ENCODE results near the gene CFDP1. TPM values are rescaled to one million over a fixed set of nuclear protein-coding genes. Genes with fewer than 3 reads are reported as not detected.

The CFDP1 gene
- polyA plus RNA-seq, 1 donor (not counting 4 experiments of a cell fraction or from before 2014, with no cell fraction given) = 42.1 TPM

- dilution Hi-C loops (cut with MboI; ENCODE audit: extremely low pct_ligation_motif_present, low sequenced_read_pairs) = no loop called here
- H3K79me2 ChIP-seq (ENCODE audit: control insufficient read depth, insufficient read depth, low read length) = no peaks in the 10 kb centered on the region
- no peaks in the 10 kb centered on the region for H3K4me1 ChIP-seq (ENCODE audit: control insufficient read depth, extremely low read depth, insufficient read depth, low read length)
- TF ChIP-seq EZH2 (IDR thresholded peaks at IDR 0.05; ENCODE audit: low read length) = no peak
- no peak for TF ChIP-seq CTCF (optimal IDR thresholded peaks at IDR 0.05 in 1 of 3, IDR thresholded peaks at IDR 0.05 in 1 of 3, conservative IDR thresholded peaks at IDR 0.05 in 1 of 3; ENCODE audit: extremely low read depth in 1 of 3, insufficient read depth in 2 of 3, low read length in 3 of 3)
- DNase-seq (ENCODE audit: low read depth, low spot score) = no peak
- no peaks in the 10 kb centered on the region for H3K27me3 ChIP-seq (ENCODE audit: control insufficient read depth, extremely low read depth, insufficient read depth, low read length)
- no peak for FAIRE-seq
- H3K9me1 ChIP-seq (ENCODE audit: control insufficient read depth, extremely low read depth, insufficient read depth, low read length) = no peaks in the 10 kb centered on the region
- no peak overlapping the region for H3K9ac ChIP-seq (ENCODE audit: control insufficient read depth, extremely low read depth, insufficient read depth, low read length)
- H3K27ac ChIP-seq (ENCODE audit: control insufficient read depth, insufficient read depth, low read length) = no peak overlapping the region
- no peak overlapping the region for H3K4me3 ChIP-seq (ENCODE audit: control insufficient read depth in 2 of 3, extremely low read depth in 1 of 3, insufficient read depth in 2 of 3, low read depth in 1 of 3, low read length in 3 of 3)
- no peaks in the 10 kb centered on the region for H4K20me1 ChIP-seq (ENCODE audit: control insufficient read depth, extremely low read depth, insufficient read depth, low read length)
- no peaks in the 10 kb centered on the region for H3K9me3 ChIP-seq (ENCODE audit: control insufficient read depth, low read depth, low read length)
- peaks cover 14 to 19% of the 10 kb centered on the region in 2 experiments for H3K36me3 ChIP-seq (ENCODE audit: control insufficient read depth in 2 of 2, extremely low read depth in 1 of 2, insufficient read depth in 2 of 2, low read length in 2 of 2)
- H3K4me2 ChIP-seq (ENCODE audit: control insufficient read depth, extremely low read depth, insufficient read depth, low read depth, low read length) = no peak overlapping the region
- H2AFZ ChIP-seq (ENCODE audit: control insufficient read depth, low read length) = no peak overlapping the region
Measured at GRCh38 chr16:75294773-75295459, 138.4 kb downstream of the CFDP1 start.

GRCh38 chr16:75293772-75294171 is 139.5 kb downstream of the CFDP1 start:
- H3K27ac ChIP-seq (ENCODE audit: control insufficient read depth, insufficient read depth, low read length) = no peak overlapping the region

More at GRCh38 chr16:75293772-75294171, 139.5 kb downstream of the CFDP1 start:
- H3K4me3 ChIP-seq (ENCODE audit: control insufficient read depth in 2 of 3, extremely low read depth in 1 of 3, insufficient read depth in 2 of 3, low read depth in 1 of 3, low read length in 3 of 3) = no peak overlapping the region
- H3K9ac ChIP-seq (ENCODE audit: control insufficient read depth, extremely low read depth, insufficient read depth, low read length) = no peak overlapping the region
- peaks cover 6% of the 10 kb centered on the region for H3K4me1 ChIP-seq (ENCODE audit: control insufficient read depth, extremely low read depth, insufficient read depth, low read length)
- H3K9me1 ChIP-seq (ENCODE audit: control insufficient read depth, extremely low read depth, insufficient read depth, low read length) = no peaks in the 10 kb centered on the region
- peaks cover 13 to 19% of the 10 kb centered on the region in 2 experiments for H3K36me3 ChIP-seq (ENCODE audit: control insufficient read depth in 2 of 2, extremely low read depth in 1 of 2, insufficient read depth in 2 of 2, low read length in 2 of 2)
- no peaks in the 10 kb centered on the region for H3K27me3 ChIP-seq (ENCODE audit: control insufficient read depth, extremely low read depth, insufficient read depth, low read length)
- H3K4me2 ChIP-seq (ENCODE audit: control insufficient read depth, extremely low read depth, insufficient read depth, low read depth, low read length) = no peak overlapping the region
- H3K79me2 ChIP-seq (ENCODE audit: control insufficient read depth, insufficient read depth, low read length) = no peaks in the 10 kb centered on the region
- H4K20me1 ChIP-seq (ENCODE audit: control insufficient read depth, extremely low read depth, insufficient read depth, low read length) = no peaks in the 10 kb centered on the region
- H2AFZ ChIP-seq (ENCODE audit: control insufficient read depth, low read length) = no peak overlapping the region
- DNase-seq (ENCODE audit: low read depth, low spot score) = no peak
- dilution Hi-C loops (cut with MboI; ENCODE audit: extremely low pct_ligation_motif_present, low sequenced_read_pairs) = no loop called here
- FAIRE-seq = no peak
- H3K9me3 ChIP-seq (ENCODE audit: control insufficient read depth, low read depth, low read length) = no peaks in the 10 kb centered on the region
- no peak for TF ChIP-seq EZH2 (IDR thresholded peaks at IDR 0.05; ENCODE audit: low read length)

Data from keratinocyte (primary cell).